GM18526 (cell line): ENCODE results near the gene RPL41.
A peak's percentile ranks its signal among the peaks of the same experiment; 100 is the strongest.

Experiments
- POLR2A ChIP-seq: IDR thresholded peaks from 3 replicates; pipeline ENCODE4 v1.6.1; 2011; ENCODE audit not compliant: insufficient read length; ENCODE audit errors: extremely low read depth

Gene RPL41

GRCh38 chr12:56097738-56098137 lies 18.7 kb upstream of the RPL41 start:
- TF ChIP-seq POLR2A: no peak

- TF ChIP-seq POLR2A: no peak
These were observed 17.8 kb upstream of the RPL41 start for GRCh38 chr12:56098592-56098991.

GRCh38 chr12:56099787-56100186 lies 16.6 kb upstream of the RPL41 start:
- TF ChIP-seq POLR2A: no peak

GRCh38 chr12:56101045-56101444 lies 15.4 kb upstream of the RPL41 start:
- TF ChIP-seq POLR2A: no peak

GRCh38 chr12:56102683-56103065 lies 13.8 kb upstream of the RPL41 start:
- no peak for TF ChIP-seq POLR2A

DNA sequence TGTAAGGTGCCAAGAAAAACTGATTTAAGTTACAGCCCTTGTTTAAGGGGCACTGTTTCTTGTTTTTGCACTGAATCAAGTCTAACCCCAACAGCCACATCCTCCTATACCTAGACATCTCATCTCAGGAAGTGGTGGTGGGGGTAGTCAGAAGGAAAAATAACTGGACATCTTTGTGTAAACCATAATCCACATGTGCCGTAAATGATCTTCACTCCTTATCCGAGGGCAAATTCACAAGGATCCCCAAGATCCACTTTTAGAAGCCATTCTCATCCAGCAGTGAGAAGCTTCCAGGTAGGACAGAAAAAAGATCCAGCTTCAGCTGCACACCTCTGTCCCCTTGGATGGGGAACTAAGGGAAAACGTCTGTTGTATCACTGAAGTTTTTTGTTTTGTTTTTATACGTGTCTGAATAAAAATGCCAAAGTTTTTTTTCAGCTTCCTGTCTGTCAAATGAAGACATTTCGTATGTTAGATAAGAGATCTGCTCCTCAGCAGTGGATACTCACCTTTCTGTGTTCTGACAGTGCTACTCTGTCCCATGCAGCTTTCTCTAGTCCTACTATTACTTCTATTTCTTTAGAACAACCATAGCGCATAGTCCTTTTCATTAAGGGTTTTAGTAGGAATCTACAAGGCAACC lies 13.2 kb upstream of the RPL41 start:
- no peak for TF ChIP-seq POLR2A

GRCh38 chr12:56103823-56104108 lies 12.7 kb upstream of the RPL41 start:
- TF ChIP-seq POLR2A: no peak

- TF ChIP-seq POLR2A: peak; percentile 91
These were observed 12.2 kb upstream of the RPL41 start, which contains the start of gene PA2G4 for GRCh38 chr12:56104109-56104814. Gene PA2G4 (plus strand): TSS chr12:56104559. CDS start chr12:56104738, 179 bp downstream.

DNA sequence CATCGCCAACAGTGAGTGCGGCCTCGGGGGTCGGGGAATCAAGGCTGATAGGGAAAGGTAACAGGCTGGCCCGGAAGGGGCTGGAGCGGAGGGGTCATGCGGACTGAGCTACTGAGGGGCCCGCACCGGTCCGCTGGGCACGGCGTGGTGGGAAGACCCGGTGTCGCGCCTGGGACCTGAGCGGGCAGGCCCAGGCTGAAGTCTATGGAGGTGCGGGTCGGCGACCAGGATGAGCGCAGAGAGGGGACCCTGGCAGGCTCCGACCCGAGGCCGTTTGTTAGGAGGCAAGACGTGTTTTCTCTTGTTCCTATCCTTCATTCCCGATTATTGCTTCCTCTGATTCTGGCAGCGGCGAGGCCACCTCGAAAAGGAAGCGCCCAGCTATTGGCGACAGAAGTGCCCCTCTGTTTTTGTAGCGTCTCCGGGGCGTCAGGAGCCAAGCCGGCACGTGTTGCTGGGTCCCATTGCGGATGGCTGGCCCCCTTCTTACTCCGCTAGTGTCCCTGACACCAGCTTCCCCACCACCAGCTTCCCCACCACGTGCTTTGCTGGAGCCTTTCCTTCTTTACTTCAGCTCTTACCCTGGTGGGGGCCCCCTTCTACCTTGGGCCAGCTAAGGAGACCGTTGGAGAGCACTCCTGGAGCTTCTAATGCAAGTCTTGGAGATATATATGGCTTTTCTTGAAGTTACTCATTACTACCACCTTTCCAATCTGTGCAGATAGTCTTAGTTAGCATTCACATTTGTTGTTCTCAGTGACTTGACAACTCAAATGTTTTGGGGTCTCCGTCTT lies 11.4 kb upstream of the RPL41 start:
- TF ChIP-seq POLR2A: no peak

- TF ChIP-seq POLR2A: no peak
These were observed 10.9 kb upstream of the RPL41 start for GRCh38 chr12:56105609-56105902.

DNA sequence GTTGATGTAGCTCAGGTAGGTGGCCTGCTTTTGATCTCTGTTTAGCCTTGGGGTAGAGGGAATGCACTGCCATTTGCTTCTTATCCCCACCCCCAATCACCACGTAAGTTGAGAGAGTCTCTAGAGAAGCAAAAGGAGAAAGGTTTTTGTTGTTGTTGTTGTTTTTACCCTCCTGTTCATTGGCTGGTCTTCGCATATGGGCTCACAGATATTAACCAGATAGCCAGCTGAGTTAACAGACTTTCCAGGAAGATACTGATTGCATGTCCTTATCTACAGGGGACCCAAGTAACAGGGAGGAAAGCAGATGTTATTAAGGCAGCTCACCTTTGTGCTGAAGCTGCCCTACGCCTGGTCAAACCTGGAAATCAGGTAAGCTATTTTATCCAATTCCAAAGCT lies 9.2 kb upstream of the RPL41 start:
- TF ChIP-seq POLR2A: no peak

GRCh38 chr12:56110571-56110970 lies 5.9 kb upstream of the RPL41 start:
- no peak for TF ChIP-seq POLR2A

- TF ChIP-seq POLR2A: no peak
These were observed 2.3 kb upstream of the RPL41 start for GRCh38 chr12:56114084-56114483.

- no peak for TF ChIP-seq POLR2A
These were observed 1.1 kb upstream of the RPL41 start for GRCh38 chr12:56115329-56115728.

GRCh38 chr12:56117778-56118687 lies 1.6 kb downstream of the RPL41 start, which contains the start of gene ZC3H10:
Gene ZC3H10 (plus strand): TSS chr12:56118266. CDS start chr12:56120563, 2,297 bp downstream.
- TF ChIP-seq POLR2A: peak; percentile 98
